ENCODE results near the gene JCAD. TPM values are rescaled to one million over a fixed set of nuclear protein-coding genes. Genes with fewer than 3 reads are reported as not detected.
A peak's percentile ranks its signal among the peaks of the same experiment; 100 is the strongest.

The JCAD gene
- total RNA-seq, 4 donors from 2014 or later, result 25.6 to 99.1 (median 49.9) TPM

GRCh38 chr10:30047924-30048531, 11.4 kb downstream of the JCAD start:
- Histone ChIP-seq H3K4me1 (peaks cover 0 to 4% of the 10 kb centered on the region in 2 donors), H3K27ac (peak overlapping the region in 1 of 2 donors; percentile 39), H3K36me3 (no peaks in the 10 kb centered on the region), H3K9me3 (no peaks in the 10 kb centered on the region), H3K27me3 (no peaks in the 10 kb centered on the region), H3K4me3 (no peak overlapping the region)
- TF ChIP-seq CTCF (IDR thresholded peaks at IDR 0.05) (no peak), POLR2A (IDR thresholded peaks at IDR 0.05) (no peak)
- intact Hi-C loops (cut with DNase I; ENCODE audit: low total_unique reads), result no loop called here
- no peak for DNase-seq

- TF ChIP-seq CTCF (IDR thresholded peaks at IDR 0.05) (no peak), POLR2A (IDR thresholded peaks at IDR 0.05) (no peak)
- H3K4me1 ChIP-seq, result peaks cover 0 to 4% of the 10 kb centered on the region in 2 donors
- intact Hi-C loops (cut with DNase I; ENCODE audit: low total_unique reads), result no loop called here
- DNase-seq, result no peak
- no peaks in the 10 kb centered on the region for H3K36me3 ChIP-seq
- H3K4me3 ChIP-seq, result no peak overlapping the region
- no peaks in the 10 kb centered on the region for H3K9me3 ChIP-seq
- H3K27me3 ChIP-seq, result no peaks in the 10 kb centered on the region
- peak overlapping the region in 1 of 2 donors; percentile 39 for H3K27ac ChIP-seq
Measured at GRCh38 chr10:30047430-30047829, 12.0 kb downstream of the JCAD start.

- Histone ChIP-seq H3K9me3 (no peaks in the 10 kb centered on the region), H3K4me1 (peaks cover 0 to 4% of the 10 kb centered on the region in 2 donors), H3K36me3 (no peaks in the 10 kb centered on the region), H3K27me3 (no peaks in the 10 kb centered on the region), H3K4me3 (no peak overlapping the region), H3K27ac (no peak overlapping the region)
- no peak for TF ChIP-seq POLR2A (IDR thresholded peaks at IDR 0.05)
- TF ChIP-seq CTCF (IDR thresholded peaks at IDR 0.05), result no peak
- DNase-seq, result no peak
- intact Hi-C loops (cut with DNase I; ENCODE audit: low total_unique reads), result no loop called here
Measured at GRCh38 chr10:30046476-30046875, 12.9 kb downstream of the JCAD start.

- no peak for TF ChIP-seq POLR2A (IDR thresholded peaks at IDR 0.05)
- TF ChIP-seq CTCF (IDR thresholded peaks at IDR 0.05), result no peak
- Histone ChIP-seq H3K9me3 (no peaks in the 10 kb centered on the region), H3K27me3 (no peaks in the 10 kb centered on the region), H3K36me3 (no peaks in the 10 kb centered on the region), H3K27ac (no peak overlapping the region), H3K4me3 (no peak overlapping the region), H3K4me1 (peaks cover 0 to 4% of the 10 kb centered on the region in 2 donors)
- no peak for DNase-seq
- intact Hi-C loops (cut with DNase I; ENCODE audit: low total_unique reads), result no loop called here
Measured at GRCh38 chr10:30045961-30046360, 13.4 kb downstream of the JCAD start.

GRCh38 chr10:30043476-30044270, 15.7 kb downstream of the JCAD start:
- Histone ChIP-seq H3K9me3 (no peaks in the 10 kb centered on the region), H3K4me1 (no peaks in the 10 kb centered on the region), H3K36me3 (no peaks in the 10 kb centered on the region), H3K4me3 (no peak overlapping the region), H3K27ac (no peak overlapping the region), H3K27me3 (no peaks in the 10 kb centered on the region)
- TF ChIP-seq POLR2A (IDR thresholded peaks at IDR 0.05) (no peak), CTCF (IDR thresholded peaks at IDR 0.05) (no peak)
- DNase-seq, result no peak
- intact Hi-C loops (cut with DNase I; ENCODE audit: low total_unique reads), result no loop called here

All from uterus (tissue), 4 donors.